HG03039 (cell line): Measurements from ENCODE around the gene IL36A.

Source experiments
- ATAC-seq: cut with Tn5 transposase; IDR thresholded peaks from one replicate; pipeline ENCODE4 v1.9.1; 2021; ENCODE audit warnings: mild to moderate bottlenecking, moderate library complexity; ENCODE audit not compliant: unreplicated experiment

The IL36A gene

DNA sequence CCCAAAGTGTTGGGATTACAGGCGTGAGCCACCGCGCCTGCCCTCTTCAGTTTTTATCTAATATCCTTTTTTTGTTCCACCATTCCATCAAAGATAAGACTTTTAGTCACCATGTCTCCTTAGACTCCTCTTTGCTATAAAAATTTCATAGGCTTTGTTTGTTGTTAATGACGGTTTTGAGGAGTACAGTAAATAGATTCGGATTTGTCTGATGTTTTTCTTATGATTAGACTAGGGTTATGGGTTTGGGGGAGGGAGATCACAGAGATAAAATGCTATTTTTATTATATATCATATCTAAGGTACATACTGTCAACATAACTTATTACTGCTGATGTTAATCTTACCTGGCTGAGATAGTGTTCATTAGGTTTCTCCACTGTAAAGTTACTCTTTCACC lies 41.2 kb downstream of the IL36A start:
- no peak for ATAC-seq

DNA sequence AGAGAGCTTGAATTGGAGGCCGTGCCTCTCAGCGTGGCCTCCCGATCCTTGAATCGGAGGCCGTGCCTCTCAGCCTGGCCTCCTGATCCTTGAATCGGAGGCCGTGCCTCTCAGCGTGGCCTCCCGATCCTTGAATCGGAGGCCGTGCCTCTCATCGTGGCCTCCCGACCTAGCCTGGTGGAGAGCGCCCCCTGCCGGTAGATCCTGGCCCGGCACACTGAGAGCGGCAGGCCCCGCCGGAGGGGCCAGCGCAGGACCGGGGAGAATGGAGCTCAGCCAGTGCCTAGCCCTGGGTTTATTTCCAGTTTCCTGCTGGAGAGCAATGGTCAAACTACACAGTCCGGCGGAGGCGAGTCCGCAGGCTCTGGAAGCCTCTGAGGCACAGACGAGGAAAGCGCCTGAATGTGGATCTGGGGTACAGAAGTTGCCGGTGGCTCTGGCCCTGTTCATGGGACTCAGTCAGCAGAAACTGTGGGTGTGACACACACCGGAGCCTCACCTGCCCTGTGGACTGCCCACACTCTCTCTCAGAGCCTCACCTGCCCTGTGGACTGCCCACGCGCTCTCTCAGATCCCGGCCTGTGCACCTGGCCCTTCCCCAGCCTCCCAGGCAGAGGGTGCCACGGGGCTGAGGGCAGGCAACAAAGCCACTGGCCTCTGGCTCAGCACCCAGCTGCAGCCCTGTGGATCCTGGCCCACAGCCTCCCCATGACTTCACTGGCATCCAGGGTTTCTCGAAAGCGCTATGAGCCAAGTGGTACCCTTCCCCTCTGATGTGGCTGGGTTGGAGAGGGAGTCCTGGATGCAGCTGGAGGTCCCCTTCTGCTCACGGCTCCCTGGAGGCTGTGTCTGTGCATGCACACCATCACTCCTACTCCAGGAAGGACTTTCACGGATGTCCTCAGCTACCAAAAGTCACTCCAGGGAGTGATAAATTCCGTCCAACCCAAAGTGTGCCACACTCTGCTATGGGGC lies 45.9 kb downstream of the IL36A start:
- no peak for ATAC-seq

- no peak for ATAC-seq
These were observed 47.2 kb downstream of the IL36A start, which contains the start of gene IL36B for GRCh38 chr2:113052396-113052917. TSS of gene IL36B (minus strand) at chr2:113052867.

DNA sequence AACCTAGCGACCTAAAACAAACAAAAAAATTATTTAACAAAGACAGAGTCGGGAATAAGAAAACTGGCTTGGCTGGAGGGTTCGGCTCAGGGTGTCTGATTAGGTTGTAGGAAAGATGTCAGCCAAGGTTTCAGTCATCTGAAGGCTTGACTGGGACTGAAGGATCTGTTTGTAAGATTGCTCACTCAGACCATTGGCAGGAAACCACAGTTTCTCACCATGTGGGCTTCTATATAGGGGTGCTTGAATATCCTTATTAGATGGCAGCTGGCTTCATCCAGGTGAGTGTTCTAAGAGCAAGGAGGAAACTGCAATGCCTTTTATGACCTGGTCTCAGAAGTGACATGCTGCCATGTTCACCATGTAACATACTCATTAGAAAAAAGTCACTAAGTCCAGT lies 48.4 kb downstream of the IL36A start:
- ATAC-seq: no peak

GRCh38 chr2:113054066-113054465 lies 48.8 kb downstream of the IL36A start:
- ATAC-seq: no peak

DNA sequence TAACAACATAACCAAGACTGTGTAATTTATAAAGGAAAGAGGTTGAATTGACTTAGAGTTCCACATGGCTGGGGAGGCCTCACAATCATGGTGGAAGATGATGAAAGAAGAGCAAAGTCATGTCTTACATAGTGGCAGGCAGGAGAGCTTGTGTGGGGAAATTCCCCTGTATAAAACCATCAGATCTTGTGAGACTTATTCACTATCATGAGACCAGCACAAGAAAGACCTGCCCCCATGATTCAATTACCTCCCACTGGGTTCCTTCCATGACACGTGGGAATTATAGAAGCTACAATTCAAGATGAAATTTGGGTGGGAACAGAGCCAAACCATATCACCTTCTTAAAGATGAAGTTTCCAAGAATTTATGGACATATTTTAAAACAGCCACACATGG lies 51.3 kb downstream of the IL36A start:
- ATAC-seq: no peak

DNA sequence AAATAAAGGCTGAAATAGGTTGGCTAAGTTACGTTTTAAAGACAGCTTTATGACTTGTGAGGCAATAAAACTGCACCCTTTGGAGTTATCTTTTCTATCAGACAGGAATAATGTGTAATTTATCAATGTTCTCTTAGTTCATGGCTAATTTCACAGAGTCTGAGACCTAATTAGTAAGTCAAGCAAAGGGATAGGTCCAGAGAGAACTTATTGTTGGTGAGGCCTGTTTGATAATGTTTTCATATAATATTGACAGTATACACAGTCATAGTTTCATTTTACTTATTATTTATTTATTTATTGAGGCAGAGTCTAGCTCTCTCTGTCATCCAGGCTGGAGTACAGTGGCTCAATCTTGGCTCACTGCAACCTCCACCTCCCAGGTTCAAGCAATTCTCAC lies 51.9 kb downstream of the IL36A start:
- ATAC-seq: no peak
